ENCODE measurements around the gene MECP2. TPM values are rescaled to one million over a fixed set of nuclear protein-coding genes. Genes with fewer than 3 reads are reported as not detected.

MECP2 gene
- total RNA-seq, 4 donors from 2014 or later = 22.1 to 53.1 (median 37.8) TPM

- H3K9me3 ChIP-seq = no peaks in the 10 kb centered on the region
- H3K4me3 ChIP-seq = no peak overlapping the region
- in situ Hi-C loops (cut with MboI; ENCODE audit: low pct_ligation_motif_present in 1 of 4, low pct_unique_long_range_greater_than_20kb in 1 of 4, low sequenced_read_pairs in 3 of 4) = no loop called here
- no peaks in the 10 kb centered on the region for H3K27me3 ChIP-seq
- WGBS, 2 donors (ENCODE audit: low coverage in 1 of 2) = 89% methylated on average over 3 of the region's 3 CpGs; no CpG with 5 or more reads in 1 of the 2 donors
- no peak overlapping the region for H3K27ac ChIP-seq
- H3K36me3 ChIP-seq = no peaks in the 10 kb centered on the region
- intact Hi-C loops (cut with DNase I; ENCODE audit: low total_unique reads) = no loop called here
- DNase-seq = no peak
- H3K4me1 ChIP-seq = no peaks in the 10 kb centered on the region
- TF ChIP-seq CTCF (IDR thresholded peaks at IDR 0.05) = no peak
- TF ChIP-seq POLR2AphosphoS5 (IDR thresholded peaks at IDR 0.05) = no peak
- TF ChIP-seq EP300 (IDR thresholded peaks at IDR 0.05; ENCODE audit: low read depth) = no peak
- no peak for TF ChIP-seq POLR2A (IDR thresholded peaks at IDR 0.05)
Measured at GRCh38 chrX:154074199-154074598, 23.3 kb downstream of the MECP2 start.

GRCh38 chrX:154072192-154072591, 25.3 kb downstream of the MECP2 start:
- no peaks in the 10 kb centered on the region for H3K4me1 ChIP-seq
- TF ChIP-seq POLR2AphosphoS5 (IDR thresholded peaks at IDR 0.05) (no peak), CTCF (IDR thresholded peaks at IDR 0.05) (no peak), POLR2A (IDR thresholded peaks at IDR 0.05) (no peak), EP300 (IDR thresholded peaks at IDR 0.05; ENCODE audit: low read depth) (no peak)
- WGBS, 2 donors (ENCODE audit: low coverage in 1 of 2) = 76% methylated on average over 1 of the region's 1 CpG; no CpG with 5 or more reads in 1 of the 2 donors
- no peak overlapping the region for H3K4me3 ChIP-seq
- DNase-seq = no peak
- in situ Hi-C loops (cut with MboI; ENCODE audit: low pct_ligation_motif_present in 1 of 4, low pct_unique_long_range_greater_than_20kb in 1 of 4, low sequenced_read_pairs in 3 of 4) = no loop called here
- intact Hi-C loops (cut with DNase I; ENCODE audit: low total_unique reads) = no loop called here
- H3K9me3 ChIP-seq = no peaks in the 10 kb centered on the region
- no peak overlapping the region for H3K27ac ChIP-seq
- H3K27me3 ChIP-seq = no peaks in the 10 kb centered on the region
- no peaks in the 10 kb centered on the region for H3K36me3 ChIP-seq

GRCh38 chrX:154068560-154068959, 29.0 kb downstream of the MECP2 start:
- Histone ChIP-seq H3K4me1 (peaks cover 0 to 12% (median 4%) of the 10 kb centered on the region in 4 donors), H3K27me3 (no peaks in the 10 kb centered on the region), H3K4me3 (no peak overlapping the region), H3K27ac (no peak overlapping the region), H3K9me3 (no peaks in the 10 kb centered on the region), H3K36me3 (no peaks in the 10 kb centered on the region)
- in situ Hi-C loops (cut with MboI; ENCODE audit: low pct_ligation_motif_present in 1 of 4, low pct_unique_long_range_greater_than_20kb in 1 of 4, low sequenced_read_pairs in 3 of 4) (no loop called here), intact Hi-C loops (cut with DNase I; ENCODE audit: low total_unique reads) (no loop called here)
- DNase-seq = no peak
- 75 to 78% methylated on average over 1 to 3 of the region's 3 CpGs for WGBS, 2 donors (ENCODE audit: low coverage in 1 of 2)
- TF ChIP-seq POLR2A (IDR thresholded peaks at IDR 0.05) = no peak
- TF ChIP-seq POLR2AphosphoS5 (IDR thresholded peaks at IDR 0.05) = no peak
- no peak for TF ChIP-seq CTCF (IDR thresholded peaks at IDR 0.05)
- no peak for TF ChIP-seq EP300 (IDR thresholded peaks at IDR 0.05; ENCODE audit: low read depth)

- no peak for DNase-seq
- H3K27me3 ChIP-seq = no peaks in the 10 kb centered on the region
- in situ Hi-C loops (cut with MboI; ENCODE audit: low pct_ligation_motif_present in 1 of 4, low pct_unique_long_range_greater_than_20kb in 1 of 4, low sequenced_read_pairs in 3 of 4) (no loop called here), intact Hi-C loops (cut with DNase I; ENCODE audit: low total_unique reads) (no loop called here)
- H3K9me3 ChIP-seq = no peaks in the 10 kb centered on the region
- no peaks in the 10 kb centered on the region for H3K36me3 ChIP-seq
- no peak overlapping the region for H3K27ac ChIP-seq
- no peak overlapping the region for H3K4me3 ChIP-seq
- WGBS, 2 donors (ENCODE audit: low coverage in 1 of 2) = 83% methylated on average over 9 of the region's 9 CpGs; no CpG with 5 or more reads in 1 of the 2 donors
- no peak for TF ChIP-seq CTCF (IDR thresholded peaks at IDR 0.05)
- TF ChIP-seq POLR2AphosphoS5 (IDR thresholded peaks at IDR 0.05) = no peak
- TF ChIP-seq POLR2A (IDR thresholded peaks at IDR 0.05) = no peak
- no peak for TF ChIP-seq EP300 (IDR thresholded peaks at IDR 0.05; ENCODE audit: low read depth)
- H3K4me1 ChIP-seq = peaks cover 0 to 34% (median 17%) of the 10 kb centered on the region in 4 donors
Measured at GRCh38 chrX:154064637-154065435, 32.7 kb downstream of the MECP2 start.
